OCI-LY1 (cell line): ENCODE data around the gene FRMD4A.

Experiments
- EZH2 ChIP-seq: fragments of 200-600 bp; sonication (generic), shearing (Covaris generic); IDR thresholded peaks from 2 replicates; pipeline ENCODE4 v1.8.0; 2017; ENCODE audit warnings: borderline replicate concordance, mixed run types, mild to moderate bottlenecking, antibody characterized with exemption, low read length, moderate library complexity, mixed read lengths
- TF ChIP-seq, protein P1 (sequence below): fragments of 200-600 bp; sonication (generic), shearing (Covaris generic); IDR thresholded peaks from 2 replicates; pipeline ENCODE4 v1.5.1; 2017; ENCODE audit warnings: mild to moderate bottlenecking, antibody characterized with exemption, low read length, moderate library complexity, mixed read lengths

DNA sequence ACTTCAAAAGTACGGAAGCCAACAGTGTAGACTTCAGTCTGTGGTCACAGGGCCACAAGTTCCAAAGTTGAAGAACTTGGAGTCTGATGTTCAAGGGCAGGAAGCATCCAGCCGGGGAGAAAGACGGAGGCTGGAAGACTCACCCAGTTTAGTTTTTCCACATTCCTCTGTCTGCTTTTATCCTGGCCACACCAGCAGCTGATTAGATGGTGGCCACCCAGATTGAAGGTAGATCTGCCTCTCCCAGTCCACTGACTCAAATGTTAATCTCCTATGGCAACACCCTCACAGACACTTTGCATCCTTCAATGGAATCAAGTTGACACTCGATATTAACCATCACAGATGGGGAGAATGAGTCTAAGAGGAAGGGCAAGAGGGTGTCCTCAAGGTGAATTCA, 19.3 kb upstream of the FRMD4A start:
- no peak for TF ChIP-seq EZH2
- TF ChIP-seq, protein P1, sequence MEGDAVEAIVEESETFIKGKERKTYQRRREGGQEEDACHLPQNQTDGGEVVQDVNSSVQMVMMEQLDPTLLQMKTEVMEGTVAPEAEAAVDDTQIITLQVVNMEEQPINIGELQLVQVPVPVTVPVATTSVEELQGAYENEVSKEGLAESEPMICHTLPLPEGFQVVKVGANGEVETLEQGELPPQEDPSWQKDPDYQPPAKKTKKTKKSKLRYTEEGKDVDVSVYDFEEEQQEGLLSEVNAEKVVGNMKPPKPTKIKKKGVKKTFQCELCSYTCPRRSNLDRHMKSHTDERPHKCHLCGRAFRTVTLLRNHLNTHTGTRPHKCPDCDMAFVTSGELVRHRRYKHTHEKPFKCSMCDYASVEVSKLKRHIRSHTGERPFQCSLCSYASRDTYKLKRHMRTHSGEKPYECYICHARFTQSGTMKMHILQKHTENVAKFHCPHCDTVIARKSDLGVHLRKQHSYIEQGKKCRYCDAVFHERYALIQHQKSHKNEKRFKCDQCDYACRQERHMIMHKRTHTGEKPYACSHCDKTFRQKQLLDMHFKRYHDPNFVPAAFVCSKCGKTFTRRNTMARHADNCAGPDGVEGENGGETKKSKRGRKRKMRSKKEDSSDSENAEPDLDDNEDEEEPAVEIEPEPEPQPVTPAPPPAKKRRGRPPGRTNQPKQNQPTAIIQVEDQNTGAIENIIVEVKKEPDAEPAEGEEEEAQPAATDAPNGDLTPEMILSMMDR, result no peak
